Lower leg skin (tissue), 3 donors: Measurements from ENCODE around the gene F2R.

ENCODE experiments used
- POLR2A ChIP-seq, 2 donors: fragments of 450-650 bp; IDR thresholded peaks; one replicate each; pipeline ENCODE4 v1.6.1; 2016 to 2017; ENCODE audit warnings: antibody characterized with exemption in 2 of 2, mild to moderate bottlenecking in 1 of 2, moderate library complexity in 1 of 2
- TF ChIP-seq, protein P1 (sequence below), 3 donors: fragments of 450-650 bp; IDR thresholded peaks; one replicate each; pipeline ENCODE4 v1.5.1; 2016; ENCODE audit warnings: antibody characterized with exemption in 3 of 3, mild to moderate bottlenecking in 3 of 3, moderate library complexity in 2 of 3

DNA sequence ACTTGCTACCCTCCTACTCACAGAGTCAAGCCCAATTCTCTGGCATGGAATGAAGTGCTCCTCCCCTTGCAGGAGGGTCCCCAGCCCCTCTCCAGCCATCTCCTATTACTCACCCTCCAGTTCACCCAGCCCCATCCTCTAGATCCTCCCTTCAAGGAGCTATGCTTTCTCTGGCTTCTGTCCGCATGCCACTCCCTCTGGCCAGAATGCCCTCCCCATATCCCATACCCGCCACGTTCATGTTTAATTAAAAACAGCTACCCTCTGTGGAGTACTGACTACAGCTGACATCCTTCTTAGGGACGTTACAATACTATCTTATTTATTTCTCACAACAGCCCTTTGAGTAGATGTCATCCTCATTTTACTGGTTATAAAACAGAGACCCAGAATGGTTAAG is 3.0 kb downstream of the F2R start:
- TF ChIP-seq, protein P1, sequence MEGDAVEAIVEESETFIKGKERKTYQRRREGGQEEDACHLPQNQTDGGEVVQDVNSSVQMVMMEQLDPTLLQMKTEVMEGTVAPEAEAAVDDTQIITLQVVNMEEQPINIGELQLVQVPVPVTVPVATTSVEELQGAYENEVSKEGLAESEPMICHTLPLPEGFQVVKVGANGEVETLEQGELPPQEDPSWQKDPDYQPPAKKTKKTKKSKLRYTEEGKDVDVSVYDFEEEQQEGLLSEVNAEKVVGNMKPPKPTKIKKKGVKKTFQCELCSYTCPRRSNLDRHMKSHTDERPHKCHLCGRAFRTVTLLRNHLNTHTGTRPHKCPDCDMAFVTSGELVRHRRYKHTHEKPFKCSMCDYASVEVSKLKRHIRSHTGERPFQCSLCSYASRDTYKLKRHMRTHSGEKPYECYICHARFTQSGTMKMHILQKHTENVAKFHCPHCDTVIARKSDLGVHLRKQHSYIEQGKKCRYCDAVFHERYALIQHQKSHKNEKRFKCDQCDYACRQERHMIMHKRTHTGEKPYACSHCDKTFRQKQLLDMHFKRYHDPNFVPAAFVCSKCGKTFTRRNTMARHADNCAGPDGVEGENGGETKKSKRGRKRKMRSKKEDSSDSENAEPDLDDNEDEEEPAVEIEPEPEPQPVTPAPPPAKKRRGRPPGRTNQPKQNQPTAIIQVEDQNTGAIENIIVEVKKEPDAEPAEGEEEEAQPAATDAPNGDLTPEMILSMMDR (IDR thresholded peaks at IDR 0.05): no peak
- TF ChIP-seq POLR2A (IDR thresholded peaks at IDR 0.05): no peak
